ENCODE results near the gene SMKR1. TPM values are rescaled to one million over a fixed set of nuclear protein-coding genes. Genes with fewer than 3 reads are reported as not detected.

SMKR1 gene
- total RNA-seq, 1 experiment from 2014 or later = 0.87 TPM

DNA sequence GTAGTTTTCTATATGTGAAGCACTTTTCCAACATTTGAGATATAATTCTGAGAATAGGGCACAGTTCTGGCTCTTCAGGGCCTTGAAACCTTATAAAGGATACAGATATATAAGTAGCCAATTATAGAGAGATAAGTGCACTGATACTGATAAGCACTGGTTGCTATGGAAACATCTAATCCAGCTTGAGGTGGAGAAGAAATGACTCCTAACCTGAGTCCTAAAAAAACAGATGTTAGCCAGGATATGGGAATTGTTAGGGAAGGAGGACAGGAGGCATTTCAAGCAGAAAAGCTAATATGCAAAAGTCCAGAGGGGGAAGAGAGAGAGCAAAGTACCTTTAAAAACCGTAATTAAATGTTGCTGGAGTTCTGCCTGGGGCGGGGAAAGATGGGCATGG, 37.3 kb upstream of the SMKR1 start:
- Histone ChIP-seq H2AFZ (ENCODE audit: low read length) (no peak overlapping the region), H3K4me1 (ENCODE audit: insufficient read depth, low read length) (no peaks in the 10 kb centered on the region; the same call in 1 of the 2 replicates), H2BK20ac (ENCODE audit: low read depth, low read length, poor library complexity, severe bottlenecking) (no peak overlapping the region), H3K23me2 (ENCODE audit: insufficient read length, low read depth, low read length, poor library complexity, severe bottlenecking) (no peaks in the 10 kb centered on the region), H3K23ac (ENCODE audit: insufficient read length, low read depth, low read length) (no peak overlapping the region), H2BK5ac (ENCODE audit: insufficient read length, low read length) (no peak overlapping the region), H4K8ac (replicated peaks; ENCODE audit: insufficient read length, low read depth, low read length) (no peak overlapping the region), H2BK15ac (ENCODE audit: low read depth, low read length) (no peak overlapping the region), H3K27me3 (ENCODE audit: insufficient read depth, low read length) (no peaks in the 10 kb centered on the region), H3K27ac (ENCODE audit: insufficient read length, low read depth, low read length) (no peak overlapping the region), H2BK12ac (ENCODE audit: insufficient read length, low read depth, low read length) (no peak overlapping the region), H3K79me1 (ENCODE audit: insufficient read depth, low read depth, low read length, poor library complexity, severe bottlenecking) (no peaks in the 10 kb centered on the region), H2BK120ac (ENCODE audit: low read depth, low read length, poor library complexity, severe bottlenecking) (no peak overlapping the region), H4K5ac (ENCODE audit: insufficient read length, low read depth, low read length) (no peak overlapping the region), H4K20me1 (ENCODE audit: control insufficient read depth, insufficient read depth, insufficient read length) (no peaks in the 10 kb centered on the region), H3K4ac (ENCODE audit: low read depth, low read length) (no peak overlapping the region), H3K79me2 (ENCODE audit: insufficient read depth, low read length) (no peaks in the 10 kb centered on the region), H3K9me3 (ENCODE audit: control insufficient read depth, low read depth, low read length) (no peaks in the 10 kb centered on the region), H2AK5ac (ENCODE audit: insufficient read length, low read length) (no peak overlapping the region), H3K4me2 (ENCODE audit: insufficient read depth, insufficient read length, low read length) (no peak overlapping the region), H3K14ac (ENCODE audit: insufficient read depth, low read length) (no peak overlapping the region), H3K18ac (ENCODE audit: insufficient read length, low read depth, low read length) (no peak overlapping the region), H3T11ph (ENCODE audit: low read length) (no peak overlapping the region), H4K91ac (ENCODE audit: insufficient read length, low read depth, low read length) (no peak overlapping the region), H3K9ac (ENCODE audit: extremely low read depth, insufficient read length, low read length) (no peak overlapping the region), H3K56ac (ENCODE audit: insufficient read length, low read depth, low read length) (no peak overlapping the region)
- no peaks in the 10 kb centered on the region for H3K9me3 Mint-ChIP-seq
- H3K4me1 Mint-ChIP-seq = peaks cover 11 to 13% of the 10 kb centered on the region in 2 experiments
- no peaks in the 10 kb centered on the region for H3K27me3 Mint-ChIP-seq (ENCODE audit: low read depth)
- TF ChIP-seq, protein P1, sequence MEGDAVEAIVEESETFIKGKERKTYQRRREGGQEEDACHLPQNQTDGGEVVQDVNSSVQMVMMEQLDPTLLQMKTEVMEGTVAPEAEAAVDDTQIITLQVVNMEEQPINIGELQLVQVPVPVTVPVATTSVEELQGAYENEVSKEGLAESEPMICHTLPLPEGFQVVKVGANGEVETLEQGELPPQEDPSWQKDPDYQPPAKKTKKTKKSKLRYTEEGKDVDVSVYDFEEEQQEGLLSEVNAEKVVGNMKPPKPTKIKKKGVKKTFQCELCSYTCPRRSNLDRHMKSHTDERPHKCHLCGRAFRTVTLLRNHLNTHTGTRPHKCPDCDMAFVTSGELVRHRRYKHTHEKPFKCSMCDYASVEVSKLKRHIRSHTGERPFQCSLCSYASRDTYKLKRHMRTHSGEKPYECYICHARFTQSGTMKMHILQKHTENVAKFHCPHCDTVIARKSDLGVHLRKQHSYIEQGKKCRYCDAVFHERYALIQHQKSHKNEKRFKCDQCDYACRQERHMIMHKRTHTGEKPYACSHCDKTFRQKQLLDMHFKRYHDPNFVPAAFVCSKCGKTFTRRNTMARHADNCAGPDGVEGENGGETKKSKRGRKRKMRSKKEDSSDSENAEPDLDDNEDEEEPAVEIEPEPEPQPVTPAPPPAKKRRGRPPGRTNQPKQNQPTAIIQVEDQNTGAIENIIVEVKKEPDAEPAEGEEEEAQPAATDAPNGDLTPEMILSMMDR (conservative IDR thresholded peaks at IDR 0.05) = no peak
- no peak overlapping the region for H3K27ac Mint-ChIP-seq
- no CpG with 5 or more reads among the region's 2 CpGs for WGBS (ENCODE audit: extremely low coverage, insufficient read length, low lambda C conversion rate)
- H3K36me3 Mint-ChIP-seq (ENCODE audit: insufficient read depth in 1 of 3, low read depth in 3 of 3) = peaks cover 0 to 28% (median 1%) of the 10 kb centered on the region in 3 experiments; a peak in 6 of 7 replicates
- DNase-seq = no peak
- no peak overlapping the region for H3K4me3 Mint-ChIP-seq
